HG02623 (cell line): Measurements from ENCODE around the gene PLEKHG4.

ENCODE experiments used
- ATAC-seq: cut with Tn5 transposase; IDR thresholded peaks from one replicate; pipeline ENCODE4 v1.9.1; 2021; ENCODE audit warnings: moderate library complexity; ENCODE audit not compliant: unreplicated experiment

The PLEKHG4 gene

DNA sequence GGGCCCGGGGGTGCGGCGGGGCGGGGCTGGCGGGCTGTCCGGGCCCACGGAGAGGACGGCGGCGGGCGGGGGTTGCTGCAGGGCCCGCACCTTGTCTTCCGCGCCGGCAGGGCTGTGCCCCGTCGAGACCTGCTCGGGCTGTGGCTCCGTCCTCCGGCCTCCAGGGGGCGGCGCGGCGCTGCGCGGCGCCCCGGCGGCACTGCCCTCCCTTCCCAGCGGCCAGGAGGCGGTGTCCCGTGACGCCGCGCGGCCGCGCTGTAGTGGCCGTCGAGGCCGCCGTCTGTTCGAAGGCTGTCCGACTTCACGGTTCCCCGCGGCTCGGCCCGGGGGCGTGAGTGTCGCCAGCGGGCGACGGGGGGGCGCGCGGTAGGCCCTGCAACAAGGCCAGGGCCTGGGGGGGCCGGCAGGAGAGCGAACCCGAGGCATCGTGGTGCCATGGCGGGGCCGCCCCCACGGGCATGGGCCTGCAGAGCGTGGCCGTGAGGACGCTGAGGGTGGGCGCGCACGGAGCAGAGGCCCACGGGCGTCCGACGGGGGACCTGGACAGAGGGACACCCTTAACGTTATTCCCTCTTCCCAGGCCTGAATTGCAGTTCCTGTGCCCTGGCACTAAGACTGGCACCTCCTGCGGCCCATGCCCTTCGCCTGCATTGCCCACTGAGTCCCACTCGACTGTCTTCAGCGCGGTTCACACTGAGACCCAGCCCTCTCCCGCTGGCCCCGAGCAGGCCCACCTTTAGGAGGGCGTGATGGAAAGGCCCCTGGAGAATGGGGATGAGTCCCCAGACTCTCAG lies at the start of gene PLEKHG4:
Gene PLEKHG4 (plus strand): TSS at position 237 of the 794 bp plus-strand sequence. CDS start 513 bp downstream, at position 750.
- peak; percentile 70 for ATAC-seq

- no peak for ATAC-seq
Measured at GRCh38 chr16:67229906-67230808, 49.2 kb upstream of the PLEKHG4 start.

DNA sequence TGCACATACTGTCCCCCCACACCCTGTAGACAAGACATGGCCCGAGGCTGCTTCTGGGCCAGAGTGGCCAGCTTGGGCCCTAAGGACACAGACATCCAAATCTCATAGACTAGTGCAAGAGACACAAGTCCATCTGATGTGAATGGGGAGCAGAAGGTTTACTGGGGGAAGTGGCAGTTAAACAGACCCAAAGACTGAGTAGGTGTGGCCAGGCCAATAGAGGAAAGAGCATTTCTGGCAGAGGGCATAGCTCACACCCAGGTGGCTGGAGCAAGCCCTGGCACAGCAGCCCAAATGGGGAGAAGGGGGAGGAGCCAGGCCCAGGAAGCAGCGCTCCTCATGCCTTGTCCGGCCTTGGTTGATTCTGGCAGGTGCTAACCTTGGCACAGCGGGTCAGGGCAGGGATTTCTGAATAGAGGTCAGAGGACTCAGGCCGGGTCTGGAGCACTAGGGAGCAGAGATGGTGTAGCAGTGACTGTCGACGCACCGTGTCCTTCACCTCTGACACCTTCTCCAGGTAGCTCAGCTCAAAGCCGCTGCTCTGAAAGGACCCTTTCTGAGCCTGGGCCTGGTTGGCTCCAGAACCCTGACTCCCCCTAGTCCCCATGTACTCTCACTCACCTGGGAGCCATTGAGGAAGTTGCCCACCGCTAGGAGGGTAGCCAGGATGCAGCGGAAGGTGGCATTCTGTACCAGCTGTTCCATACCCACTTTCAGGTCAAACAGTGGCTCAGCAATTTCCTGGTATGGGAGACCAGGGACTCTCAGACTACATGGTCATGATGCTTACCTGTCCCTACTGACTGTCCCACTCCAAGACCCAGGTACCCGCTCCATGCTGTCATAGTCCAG lies 48.3 kb upstream of the PLEKHG4 start:
- no peak for ATAC-seq

GRCh38 chr16:67233596-67233995 lies 45.7 kb upstream of the PLEKHG4 start:
- ATAC-seq: no peak

DNA sequence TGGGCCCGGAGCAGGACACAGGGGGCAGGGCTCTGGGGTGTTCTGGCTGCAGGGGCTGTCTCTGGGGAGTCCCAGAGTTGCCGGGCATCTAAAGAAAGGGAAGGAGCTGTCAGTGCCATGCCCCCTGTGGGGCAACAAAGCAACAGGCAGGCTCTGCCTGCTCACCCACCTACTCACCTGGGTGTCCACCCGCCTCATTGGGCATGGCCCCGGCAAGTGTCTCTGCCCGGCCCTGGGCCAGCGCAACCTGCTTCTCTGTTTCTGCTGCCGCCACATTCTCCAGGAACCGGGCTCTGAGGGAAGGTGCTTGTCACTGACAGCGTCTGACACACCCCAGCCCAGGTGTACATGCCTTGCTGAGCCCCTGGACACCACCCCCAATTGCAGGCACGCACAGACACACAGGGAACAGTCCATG lies 45.1 kb upstream of the PLEKHG4 start:
- ATAC-seq: no peak

- no peak for ATAC-seq
Measured at GRCh38 chr16:67235816-67236562, 43.3 kb upstream of the PLEKHG4 start.

DNA sequence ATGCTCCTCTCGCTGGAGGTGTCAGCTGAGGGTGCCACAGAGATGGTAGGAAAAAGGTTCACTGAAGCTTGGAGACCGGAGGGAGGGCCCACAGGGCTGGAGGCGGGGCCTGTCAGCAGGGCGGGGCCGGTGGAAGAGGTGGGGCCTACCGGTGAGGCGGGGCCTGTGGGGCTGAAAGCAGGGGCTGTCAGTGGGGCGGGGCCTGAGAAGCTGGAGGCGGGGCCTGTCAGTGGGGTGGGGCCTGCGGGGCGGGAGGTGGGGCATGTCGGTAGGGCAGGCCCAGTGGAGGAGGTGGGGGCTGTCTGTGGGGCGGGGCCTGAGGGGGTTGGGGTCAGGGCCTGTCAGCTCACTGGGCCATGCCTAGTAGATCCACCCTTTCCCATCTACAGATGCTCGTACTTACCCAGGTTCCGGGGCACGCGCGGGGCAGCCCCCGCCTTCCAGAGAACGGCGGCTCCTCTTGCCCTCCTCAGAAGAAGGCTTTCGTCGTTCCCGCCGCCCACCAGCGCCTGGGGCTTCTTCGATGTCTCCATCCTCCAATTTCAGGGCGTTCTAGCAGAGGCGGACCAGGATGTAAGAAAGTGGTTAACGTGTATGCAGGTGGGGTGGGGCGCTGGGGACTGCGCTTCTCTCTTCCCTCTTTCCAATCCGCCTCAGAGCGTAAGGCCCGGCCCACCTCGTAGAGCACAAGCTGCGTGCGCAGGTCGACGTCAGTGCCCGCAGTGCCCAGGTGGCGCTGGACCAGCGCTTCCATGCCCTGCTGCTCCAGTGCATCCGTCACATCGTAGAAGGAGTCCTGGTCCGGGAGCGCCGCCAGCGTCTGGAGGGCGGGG lies 42.6 kb upstream of the PLEKHG4 start:
- no peak for ATAC-seq

GRCh38 chr16:67237396-67238277 lies 41.7 kb upstream of the PLEKHG4 start:
- no peak for ATAC-seq

DNA sequence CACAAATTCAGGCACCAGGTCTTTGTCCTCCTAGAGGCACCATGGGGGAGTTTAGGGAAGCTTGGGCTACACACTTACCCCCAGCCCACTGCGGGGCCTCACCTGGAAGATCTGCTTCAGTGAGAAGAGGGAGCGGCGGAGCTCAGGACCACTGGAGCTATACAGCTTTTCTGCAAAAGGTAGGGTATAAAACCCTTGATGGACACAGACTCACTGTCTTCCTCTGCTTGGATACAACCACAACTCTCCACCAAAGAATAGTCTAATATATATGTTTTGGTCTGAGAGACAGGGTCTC lies 41.1 kb upstream of the PLEKHG4 start:
- no peak for ATAC-seq

- ATAC-seq: no peak
Measured at GRCh38 chr16:67238806-67239470, 40.4 kb upstream of the PLEKHG4 start.

DNA sequence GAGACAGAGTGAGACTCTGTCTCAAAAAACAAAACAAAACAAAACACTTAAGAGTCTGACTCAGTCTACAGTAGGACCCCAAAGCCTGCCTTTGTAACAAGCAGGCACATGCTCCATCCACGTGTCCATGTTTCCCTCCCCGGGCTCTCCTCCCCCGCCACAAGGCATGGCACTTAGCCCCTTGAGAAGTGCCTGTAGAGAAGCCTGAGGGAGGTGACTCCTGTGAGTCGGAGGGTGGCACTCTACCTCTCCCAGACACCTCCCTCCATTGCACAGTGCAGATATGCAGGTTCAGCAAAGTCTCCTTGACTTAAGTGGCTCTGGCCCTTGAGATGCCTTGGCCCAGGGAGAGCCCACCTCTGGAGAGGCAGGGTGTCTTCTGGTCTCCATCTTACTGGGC lies 38.8 kb upstream of the PLEKHG4 start:
- no peak for ATAC-seq

- no peak for ATAC-seq
Measured at GRCh38 chr16:67241008-67241900, 38.1 kb upstream of the PLEKHG4 start.

DNA sequence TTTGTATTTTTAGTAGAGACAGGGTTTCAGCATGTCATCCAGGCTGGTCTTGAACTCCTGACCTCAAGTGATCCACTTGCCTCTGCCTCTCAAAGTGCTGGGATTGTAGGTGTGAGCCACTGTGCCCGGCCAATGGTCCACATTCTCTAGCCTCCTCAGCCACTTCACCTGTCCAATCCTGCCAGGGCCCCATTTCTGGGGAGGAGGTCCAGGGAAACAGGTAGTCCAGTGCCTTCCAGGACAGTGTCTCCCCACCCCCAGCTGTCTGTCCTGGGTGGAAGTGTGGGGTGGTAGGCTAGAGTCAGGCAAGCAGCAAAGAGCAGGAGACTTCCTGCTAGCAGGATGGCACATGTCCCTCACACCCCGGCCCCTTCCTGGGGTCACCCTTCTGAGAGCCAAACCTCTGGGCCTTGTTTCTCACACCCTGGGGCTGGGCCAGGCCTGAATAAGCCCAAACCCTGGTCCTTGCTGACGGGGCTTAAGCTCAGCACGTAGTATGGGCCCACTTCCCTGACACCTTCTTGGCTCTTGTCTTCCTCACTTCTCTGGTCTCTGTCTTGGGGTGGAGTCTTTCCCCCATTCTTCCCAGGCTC lies 37.1 kb upstream of the PLEKHG4 start:
- no peak for ATAC-seq

DNA sequence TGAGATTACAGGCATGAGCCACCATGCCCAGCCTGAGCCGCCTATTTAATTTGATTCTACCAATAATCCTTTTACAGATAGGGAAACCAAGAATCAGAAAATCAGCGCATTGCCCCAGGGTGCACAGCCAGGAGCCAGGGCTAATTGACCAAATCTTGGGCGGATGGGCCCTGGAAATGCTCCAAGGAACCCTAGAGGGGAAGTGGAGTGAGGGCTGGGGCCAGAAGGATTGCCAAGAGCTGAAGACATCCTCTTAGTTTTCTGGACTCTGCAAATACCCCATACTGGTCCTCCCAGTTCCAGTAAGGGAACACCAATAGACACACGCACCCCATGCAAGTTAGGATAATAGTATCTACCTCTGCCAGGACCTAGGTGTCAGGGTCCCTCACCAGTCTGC lies 35.9 kb upstream of the PLEKHG4 start:
- ATAC-seq: no peak

DNA sequence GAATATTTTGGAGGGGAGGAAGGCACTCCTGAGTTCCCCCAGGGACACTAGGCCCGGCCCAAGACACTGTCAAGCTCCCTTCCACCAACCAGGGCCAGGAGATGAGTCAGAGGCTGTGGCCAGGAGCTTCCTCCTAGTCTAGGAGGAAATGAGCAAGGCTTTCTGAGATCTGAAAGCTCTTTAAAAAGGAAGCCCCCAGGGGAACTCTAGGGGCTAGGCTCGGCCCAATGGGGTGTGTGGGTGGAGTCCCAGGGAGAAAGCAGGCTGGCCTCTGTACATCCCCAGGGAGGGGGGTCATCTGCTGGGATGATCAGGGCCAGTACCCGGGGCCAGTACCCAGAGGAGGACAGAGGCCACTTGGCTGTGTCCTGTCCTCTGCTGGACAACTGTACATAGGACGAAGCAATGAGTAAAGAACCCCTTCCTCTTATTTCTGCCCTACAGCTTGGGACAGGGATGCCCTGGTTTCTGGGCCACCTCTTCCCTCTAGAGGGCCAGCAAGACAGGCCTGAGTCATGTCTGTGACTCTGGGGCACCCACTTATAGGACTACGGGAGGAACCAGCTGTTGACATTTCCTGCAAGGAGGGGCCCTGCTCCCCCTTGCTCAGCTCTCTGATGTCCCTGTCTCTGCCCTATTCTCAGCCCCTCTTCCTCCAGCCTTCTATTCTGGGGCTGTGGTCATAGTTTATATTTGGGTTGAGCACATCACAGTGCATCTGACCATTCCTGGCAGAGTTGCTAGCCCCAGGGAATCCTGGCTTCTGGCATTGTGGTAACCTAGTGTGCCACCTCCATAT lies 34.7 kb upstream of the PLEKHG4 start:
- ATAC-seq: peak; percentile 40

GRCh38 chr16:67245186-67245585 lies 34.1 kb upstream of the PLEKHG4 start:
- no peak for ATAC-seq
